DOHH2 (cell line): Measurements from ENCODE around the gene CTDSPL.

Source experiments
- H3F3A ChIP-seq: fragments of 200-600 bp; sonication (generic), shearing (Covaris generic); 2 replicates; pipeline ENCODE4 v1.6.0; 2016; ENCODE audit warnings: antibody characterized with exemption, mild to moderate bottlenecking; ENCODE audit not compliant: control insufficient read depth, insufficient read depth
- H3K27ac ChIP-seq: fragments of 200-600 bp; sonication (generic); 2 replicates; pipeline ENCODE4 v1.5.1; 2014; ENCODE audit warnings: low read depth, mild to moderate bottlenecking, low read length, moderate library complexity
- H3K27me3 ChIP-seq: fragments of 200-600 bp; sonication (generic); 2 replicates; pipeline ENCODE4 v1.6.1; 2014; ENCODE audit warnings: mild to moderate bottlenecking, low read length, mixed read lengths; ENCODE audit not compliant: control insufficient read depth
- H3K36me3 ChIP-seq: fragments of 200-600 bp; sonication (generic); 2 replicates; pipeline ENCODE4 v1.6.1; 2014; ENCODE audit warnings: mild to moderate bottlenecking, low read length, moderate library complexity, mixed read lengths; ENCODE audit not compliant: control insufficient read depth
- H3K4me1 ChIP-seq: fragments of 200-600 bp; sonication (generic); 2 replicates; pipeline ENCODE4 v1.6.1; 2014; ENCODE audit warnings: mild to moderate bottlenecking, low read length, mixed read lengths; ENCODE audit not compliant: control insufficient read depth
- H3K4me2 ChIP-seq: fragments of 200-600 bp; sonication (generic); 2 replicates; pipeline ENCODE4 v1.6.0; 2014; ENCODE audit warnings: mild to moderate bottlenecking, low read length, moderate library complexity
- H3K4me3 ChIP-seq: fragments of 200-600 bp; sonication (generic); 2 replicates; pipeline ENCODE4 v1.5.1; 2014; ENCODE audit warnings: mild to moderate bottlenecking, low read length, mixed read lengths
- H3K79me2 ChIP-seq: fragments of 200-600 bp; sonication (generic); 2 replicates; pipeline ENCODE4 v1.6.1; 2014; ENCODE audit warnings: mild to moderate bottlenecking, low read length, mixed read lengths; ENCODE audit not compliant: control insufficient read depth
- H3K9me2 ChIP-seq: fragments of 200-600 bp; sonication (generic); replicated peaks from 2 replicates; pipeline ENCODE4 v1.6.1; 2014; ENCODE audit warnings: mild to moderate bottlenecking, low read length, mixed read lengths; ENCODE audit not compliant: control insufficient read depth
- H3K9me3 ChIP-seq: fragments of 200-600 bp; sonication (generic); 2 replicates; pipeline ENCODE4 v1.6.1; 2014; ENCODE audit warnings: antibody characterized with exemption, low read length, mixed read lengths; ENCODE audit not compliant: control insufficient read depth, insufficient read depth
- H4K20me1 ChIP-seq: fragments of 200-600 bp; sonication (generic); 2 replicates; pipeline ENCODE4 v1.6.0; 2014; ENCODE audit warnings: low read depth, mild to moderate bottlenecking, antibody characterized with exemption, low read length, moderate library complexity; ENCODE audit not compliant: control insufficient read depth, insufficient read depth
- CTCF ChIP-seq: fragments of 200-600 bp; sonication (generic); IDR thresholded peaks from one replicate; pipeline ENCODE4 v1.5.1; 2014; ENCODE audit warnings: antibody characterized with exemption, mild to moderate bottlenecking, low read depth, low read length; ENCODE audit not compliant: poor library complexity, severe bottlenecking
- EZH2phosphoT487 ChIP-seq: fragments of 200-600 bp; sonication (generic); IDR thresholded peaks from 2 replicates; pipeline ENCODE4 v1.6.1; 2017; ENCODE audit warnings: borderline replicate concordance, mild to moderate bottlenecking, antibody characterized with exemption, low read length, moderate library complexity, mixed read lengths

CTDSPL gene

GRCh38 chr3:38020342-38020726 is 158.7 kb downstream of the CTDSPL start:
- no peak overlapping the region for H3K4me3 ChIP-seq
- no peak overlapping the region for H3K27ac ChIP-seq
- no peaks in the 10 kb centered on the region for H4K20me1 ChIP-seq
- no peaks in the 10 kb centered on the region for H3K9me3 ChIP-seq
- no peaks in the 10 kb centered on the region for H3K9me2 ChIP-seq
- H3K4me1 ChIP-seq: peaks cover 12% of the 10 kb centered on the region
- no peaks in the 10 kb centered on the region for H3F3A ChIP-seq
- H3K79me2 ChIP-seq: no peaks in the 10 kb centered on the region
- no peak for TF ChIP-seq CTCF
- TF ChIP-seq EZH2phosphoT487: no peak
- H3K4me2 ChIP-seq: no peak overlapping the region
- H3K27me3 ChIP-seq: no peaks in the 10 kb centered on the region
- H3K36me3 ChIP-seq: no peaks in the 10 kb centered on the region

GRCh38 chr3:38021196-38021595 is 159.5 kb downstream of the CTDSPL start:
- Histone ChIP-seq H3K4me2 (no peak overlapping the region), H4K20me1 (no peaks in the 10 kb centered on the region), H3K4me3 (no peak overlapping the region), H3K36me3 (no peaks in the 10 kb centered on the region), H3K9me2 (no peaks in the 10 kb centered on the region), H3K79me2 (no peaks in the 10 kb centered on the region), H3K4me1 (peaks cover 17% of the 10 kb centered on the region), H3K27ac (no peak overlapping the region), H3K9me3 (no peaks in the 10 kb centered on the region), H3F3A (no peaks in the 10 kb centered on the region), H3K27me3 (no peaks in the 10 kb centered on the region)
- no peak for TF ChIP-seq EZH2phosphoT487
- no peak for TF ChIP-seq CTCF

GRCh38 chr3:38022301-38022700 is 160.6 kb downstream of the CTDSPL start:
- peaks cover 17% of the 10 kb centered on the region for H3K4me1 ChIP-seq
- no peaks in the 10 kb centered on the region for H3K79me2 ChIP-seq
- H3K4me3 ChIP-seq: no peak overlapping the region
- no peaks in the 10 kb centered on the region for H3K36me3 ChIP-seq
- no peak overlapping the region for H3K27ac ChIP-seq
- H3K9me2 ChIP-seq: no peaks in the 10 kb centered on the region
- H3K9me3 ChIP-seq: no peaks in the 10 kb centered on the region
- no peaks in the 10 kb centered on the region for H4K20me1 ChIP-seq
- H3F3A ChIP-seq: no peaks in the 10 kb centered on the region
- H3K4me2 ChIP-seq: no peak overlapping the region
- TF ChIP-seq CTCF (no peak), EZH2phosphoT487 (no peak)
- H3K27me3 ChIP-seq: 0 out of 2 replicates have a peak, but pooled peaks cover 3% of the 10 kb centered on the region
